Skin epidermis (tissue), 12 donors: ENCODE results near the gene PLXNA2.

Experiments used
- H3K27ac ChIP-seq, 21 experiments: fragments of 200-600 bp; sonication (generic) in 11 of 21; one replicate each; pipeline ENCODE4 v1.5.0; 2020; ENCODE audit warnings: mild to moderate bottlenecking in 3 of 21, inconsistent platforms in 2 of 21, moderate library complexity in 2 of 21
- H3K4me3 ChIP-seq, 7 experiments: fragments of 200-600 bp; sonication (generic) in 2 of 7; one replicate each; pipeline ENCODE4 v1.5.0; 2020; ENCODE audit warnings: inconsistent platforms in 2 of 7, mild to moderate bottlenecking in 2 of 7, moderate library complexity in 1 of 7

The PLXNA2 gene

GRCh38 chr1:208245185-208245705 lies 1.1 kb upstream of the PLXNA2 start:
- H3K4me3 ChIP-seq = peak overlapping the region in 5 of 7 experiments; percentile 59 to 86 (median 67)
- H3K27ac ChIP-seq = peak overlapping the region in 11 of 21 experiments; percentile 76 to 94 (median 86)

- peak overlapping the region; percentile 28 to 94 (median 80) for H3K27ac ChIP-seq
Measured at GRCh38 chr1:208243527-208243966, 637 bp downstream of the PLXNA2 start.

DNA sequence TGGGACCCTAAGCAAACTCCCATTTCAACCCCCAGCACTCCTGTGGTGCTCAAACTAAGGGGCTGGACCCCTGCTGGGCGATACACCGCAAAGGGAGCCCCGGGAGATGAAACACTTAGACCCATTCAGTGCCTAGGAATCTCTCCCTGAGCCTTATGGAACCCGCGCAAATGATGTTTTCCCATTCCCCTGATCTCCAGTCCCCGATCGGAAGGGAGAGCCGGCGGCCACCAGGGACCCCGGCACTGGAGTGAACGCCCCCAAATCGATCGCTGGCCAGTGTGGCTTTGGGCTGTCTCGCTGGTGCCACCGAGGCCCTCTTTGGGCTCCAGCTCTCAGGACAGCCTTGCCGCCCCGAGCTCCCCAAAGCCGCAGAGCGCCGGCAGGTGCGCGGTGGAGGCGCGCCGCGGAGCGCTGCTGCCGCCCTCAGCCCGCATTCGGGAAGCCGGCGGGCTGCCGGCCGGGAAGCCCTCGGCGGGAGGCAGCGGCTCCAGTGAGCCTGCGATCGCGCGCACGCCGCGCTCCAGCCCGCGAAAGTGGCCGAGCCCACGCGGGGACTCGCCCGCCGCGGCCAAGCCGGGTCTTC lies 1.1 kb downstream of the PLXNA2 start:
- H3K4me3 ChIP-seq = peak overlapping the region; percentile 42 to 86 (median 67)
- peak overlapping the region in 20 of 21 experiments; percentile 28 to 94 (median 80) for H3K27ac ChIP-seq

More at GRCh38 chr1:208243527-208243966, 637 bp downstream of the PLXNA2 start:
- H3K4me3 ChIP-seq = peak overlapping the region; percentile 42 to 86 (median 67)

DNA sequence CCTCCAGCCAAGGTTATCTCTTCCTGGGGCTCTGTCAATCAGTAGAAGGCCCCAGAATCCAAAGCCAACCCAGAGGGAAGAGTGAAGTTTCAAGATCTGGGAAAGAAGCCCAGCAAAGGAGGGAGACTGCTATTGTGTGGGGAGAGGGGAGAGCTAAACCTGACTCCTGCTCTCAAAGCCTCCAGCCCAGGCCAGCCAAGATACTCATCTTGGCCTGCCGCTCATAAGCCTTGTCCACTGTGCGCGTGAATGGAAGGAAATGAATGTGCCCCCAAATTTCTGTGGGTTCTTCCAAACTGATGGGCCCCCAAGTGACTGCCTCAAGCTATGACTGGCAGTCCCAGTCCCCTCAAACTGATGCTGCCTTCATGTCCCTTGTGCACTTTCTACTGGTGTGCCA lies 2.0 kb downstream of the PLXNA2 start:
- Histone ChIP-seq H3K4me3 (peak overlapping the region in 2 of 7 experiments; percentile 59 to 67), H3K27ac (no peak overlapping the region)

DNA sequence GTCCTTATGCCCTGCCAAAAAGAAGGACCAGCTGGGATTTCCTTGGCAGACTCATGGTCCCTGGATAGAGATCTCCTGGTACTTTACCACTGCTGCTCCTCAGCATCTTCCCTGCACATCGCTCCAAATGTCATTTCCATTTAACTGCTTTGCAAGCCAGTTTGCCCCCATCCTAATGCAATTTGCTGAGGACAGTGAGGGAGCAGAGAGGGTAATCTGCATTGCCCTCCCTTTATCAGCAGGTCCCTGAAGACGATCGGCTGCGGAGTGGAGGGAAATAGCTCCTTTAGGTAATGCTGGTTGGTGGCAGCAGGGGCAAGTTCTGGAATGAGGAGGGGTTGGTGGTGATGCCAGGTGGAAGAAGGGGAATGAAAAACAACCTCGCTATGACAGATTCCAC lies 2.7 kb downstream of the PLXNA2 start:
- Histone ChIP-seq H3K4me3 (no peak overlapping the region), H3K27ac (no peak overlapping the region)

DNA sequence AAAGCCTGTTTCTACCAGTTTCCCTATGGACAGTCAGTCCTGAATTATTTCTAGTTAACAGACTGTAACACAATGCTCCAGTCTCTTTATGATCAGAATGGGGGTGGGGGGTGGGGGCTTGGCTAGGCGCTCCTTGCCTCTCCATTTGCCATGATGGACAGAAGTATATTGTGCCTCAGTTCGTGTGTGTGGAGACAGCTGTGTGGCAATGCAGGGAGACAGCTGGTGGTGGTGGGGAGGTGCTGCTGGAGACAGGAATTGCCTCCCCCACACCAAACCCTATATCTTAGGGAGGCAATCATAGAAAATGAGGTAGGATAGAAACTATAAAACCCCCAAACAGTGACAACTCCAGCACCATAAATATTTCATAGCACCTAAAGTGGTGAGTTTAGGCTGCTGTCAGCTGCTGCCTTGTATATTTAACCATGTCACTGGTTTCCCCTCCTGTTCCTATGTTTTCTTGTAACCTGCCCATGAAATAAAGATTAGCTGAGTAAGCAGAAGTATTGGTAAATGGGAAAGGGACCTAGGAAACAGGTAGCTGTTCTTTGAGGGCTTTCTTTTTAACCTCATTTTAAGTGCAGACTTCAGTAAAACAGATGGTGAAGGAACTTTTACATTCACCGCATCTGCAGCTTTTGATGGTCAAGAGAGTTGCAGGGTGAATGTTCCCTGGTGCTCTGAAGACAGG lies 3.4 kb downstream of the PLXNA2 start:
- no peak overlapping the region for H3K4me3 ChIP-seq
- H3K27ac ChIP-seq = no peak overlapping the region

- H3K4me3 ChIP-seq = no peak overlapping the region
Measured at GRCh38 chr1:208239473-208240381, 4.5 kb downstream of the PLXNA2 start.

GRCh38 chr1:208238710-208239472 lies 5.3 kb downstream of the PLXNA2 start:
- Histone ChIP-seq H3K4me3 (no peak overlapping the region), H3K27ac (peak overlapping the region in 1 of 21 experiments; percentile 6)

More at GRCh38 chr1:208239473-208240381, 4.5 kb downstream of the PLXNA2 start:
- H3K27ac ChIP-seq = peak overlapping the region in 3 of 21 experiments; percentile 6 to 39 (median 31)

GRCh38 chr1:208237241-208237640 lies 6.9 kb downstream of the PLXNA2 start:
- H3K27ac ChIP-seq = no peak overlapping the region
- no peak overlapping the region for H3K4me3 ChIP-seq

DNA sequence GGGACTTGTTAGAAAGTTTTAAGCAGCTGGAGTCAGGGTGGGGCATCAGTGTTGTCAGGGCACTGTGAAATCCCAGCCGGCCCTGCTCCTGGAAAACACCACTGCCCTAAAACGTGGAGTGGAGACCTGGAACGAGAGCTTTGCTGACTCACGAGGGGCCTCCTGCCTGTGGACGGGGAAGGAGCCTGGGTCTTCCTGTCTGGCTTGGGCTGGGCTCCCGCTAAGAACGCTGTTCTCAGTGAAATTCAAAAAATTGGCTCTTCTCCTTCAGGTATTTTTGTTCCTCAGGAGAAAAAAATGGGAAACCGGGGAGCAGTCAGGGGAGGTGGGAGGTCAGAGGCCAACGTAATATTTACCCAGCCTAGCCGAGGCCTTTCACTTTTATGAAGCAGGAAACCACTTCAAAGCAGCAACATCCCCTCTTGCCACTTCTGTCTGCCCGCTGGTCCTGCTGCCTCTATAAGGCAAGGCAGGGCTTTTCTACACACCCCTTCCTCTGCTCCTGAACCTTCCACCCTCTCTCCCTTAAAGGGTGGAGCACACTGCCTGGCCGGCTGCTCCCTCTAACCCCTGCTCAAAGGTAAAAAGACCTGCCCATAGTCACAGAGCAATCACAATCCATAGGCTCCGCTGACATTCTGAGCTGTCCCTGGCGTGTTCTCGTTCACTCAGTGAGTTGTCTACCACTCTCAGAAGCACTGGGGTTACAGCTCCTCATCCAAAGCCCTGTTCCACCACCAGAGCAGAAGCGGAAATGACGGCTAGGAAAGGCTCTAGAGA lies 8.0 kb downstream of the PLXNA2 start:
- Histone ChIP-seq H3K4me3 (no peak overlapping the region), H3K27ac (peak overlapping the region in 5 of 21 experiments; percentile 8 to 60 (median 24))

- Histone ChIP-seq H3K27ac (peak overlapping the region in 2 of 21 experiments; percentile 24 to 49), H3K4me3 (no peak overlapping the region)
Measured at GRCh38 chr1:208235356-208235981, 8.7 kb downstream of the PLXNA2 start.

- H3K4me3 ChIP-seq = no peak overlapping the region
- no peak overlapping the region for H3K27ac ChIP-seq
Measured at GRCh38 chr1:208234721-208235120, 9.5 kb downstream of the PLXNA2 start.

DNA sequence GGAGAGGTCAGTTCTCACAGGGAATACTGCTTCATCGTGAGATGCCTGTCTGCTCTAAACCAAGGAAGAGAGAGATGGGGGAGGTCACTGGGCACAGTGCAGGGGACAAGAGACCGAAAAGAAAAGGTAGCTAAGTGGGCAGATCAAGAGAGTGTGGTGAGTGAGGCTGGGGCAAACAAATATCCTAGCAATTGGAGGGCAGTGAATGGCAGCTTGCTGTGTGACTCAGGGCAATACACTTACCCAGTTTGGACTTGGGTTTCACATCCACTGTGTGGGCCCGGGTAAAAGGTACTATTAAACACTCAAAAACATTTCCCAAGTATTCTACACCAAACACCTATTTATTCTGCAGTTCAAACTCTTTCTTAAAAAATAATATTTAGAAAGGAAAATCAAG lies 10.2 kb downstream of the PLXNA2 start:
- Histone ChIP-seq H3K4me3 (no peak overlapping the region), H3K27ac (no peak overlapping the region)

DNA sequence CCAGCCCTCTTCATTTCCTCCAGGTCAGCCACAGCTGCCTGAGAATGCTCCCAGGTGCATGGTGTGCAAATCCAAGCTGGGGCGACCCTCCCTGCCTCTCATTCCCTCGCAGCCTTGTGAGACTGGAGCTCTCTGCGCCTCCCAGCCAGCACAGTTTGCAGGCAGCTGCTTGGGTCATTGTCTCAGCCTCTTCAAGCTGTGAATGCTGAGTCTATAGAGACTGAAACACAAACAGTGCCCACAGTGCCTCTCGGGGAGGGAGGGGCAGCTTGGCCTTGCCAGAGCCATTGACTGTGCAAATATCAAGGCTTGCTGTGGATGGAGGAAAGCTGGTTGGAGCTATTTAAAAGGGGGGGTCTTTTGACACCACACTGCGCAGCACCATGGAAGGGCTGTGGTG lies 10.6 kb downstream of the PLXNA2 start:
- H3K27ac ChIP-seq = no peak overlapping the region
- H3K4me3 ChIP-seq = no peak overlapping the region

GRCh38 chr1:208232662-208233038 lies 11.5 kb downstream of the PLXNA2 start:
- H3K27ac ChIP-seq = no peak overlapping the region
- H3K4me3 ChIP-seq = no peak overlapping the region

DNA sequence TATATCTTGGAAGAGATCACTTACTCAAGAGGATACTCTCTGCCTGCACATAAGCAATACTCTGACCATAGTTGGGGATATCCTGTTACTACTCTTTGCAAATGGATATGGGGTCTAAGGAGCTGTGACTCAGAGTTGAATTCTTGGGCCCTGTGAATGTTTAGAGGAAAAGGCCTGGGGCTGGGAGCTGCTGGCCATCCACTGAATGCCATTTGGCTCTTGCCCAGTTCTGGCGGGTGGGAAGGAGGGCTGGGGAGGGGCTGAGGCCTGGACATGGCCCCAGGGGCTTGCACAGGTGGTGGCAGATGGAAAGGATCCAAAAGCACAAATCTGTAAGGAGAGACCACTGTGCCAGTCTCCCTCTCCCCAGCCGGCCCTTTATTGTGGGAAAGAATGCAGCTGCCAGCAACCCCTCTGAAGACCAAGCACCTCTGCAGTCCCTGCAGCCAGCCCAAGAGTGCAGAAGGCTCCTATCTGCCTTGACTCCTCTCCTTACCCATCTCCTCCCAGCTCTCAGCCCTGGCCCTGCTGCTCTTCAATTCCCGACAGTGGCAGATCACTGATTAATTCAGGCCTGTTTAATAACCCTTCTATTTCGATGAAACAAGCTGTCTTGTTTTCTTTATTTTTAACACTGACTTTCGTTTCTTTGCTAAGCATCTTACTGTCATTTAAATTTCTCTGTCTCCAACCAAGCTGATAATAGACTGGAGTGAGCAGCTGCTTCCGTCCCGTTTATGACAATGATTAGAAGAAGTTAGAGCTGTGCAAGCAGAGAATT lies 12.1 kb downstream of the PLXNA2 start:
- H3K4me3 ChIP-seq = no peak overlapping the region
- H3K27ac ChIP-seq = no peak overlapping the region
